ENCODE results near the gene PANK4. TPM values are rescaled to one million over a fixed set of nuclear protein-coding genes. Genes with fewer than 3 reads are reported as not detected.

PANK4 gene
- total and polyA plus RNA-seq, 2 donors (not counting 3 experiments of a cell fraction or from before 2014, with no cell fraction given) = 22.1 to 34.0 TPM

DNA sequence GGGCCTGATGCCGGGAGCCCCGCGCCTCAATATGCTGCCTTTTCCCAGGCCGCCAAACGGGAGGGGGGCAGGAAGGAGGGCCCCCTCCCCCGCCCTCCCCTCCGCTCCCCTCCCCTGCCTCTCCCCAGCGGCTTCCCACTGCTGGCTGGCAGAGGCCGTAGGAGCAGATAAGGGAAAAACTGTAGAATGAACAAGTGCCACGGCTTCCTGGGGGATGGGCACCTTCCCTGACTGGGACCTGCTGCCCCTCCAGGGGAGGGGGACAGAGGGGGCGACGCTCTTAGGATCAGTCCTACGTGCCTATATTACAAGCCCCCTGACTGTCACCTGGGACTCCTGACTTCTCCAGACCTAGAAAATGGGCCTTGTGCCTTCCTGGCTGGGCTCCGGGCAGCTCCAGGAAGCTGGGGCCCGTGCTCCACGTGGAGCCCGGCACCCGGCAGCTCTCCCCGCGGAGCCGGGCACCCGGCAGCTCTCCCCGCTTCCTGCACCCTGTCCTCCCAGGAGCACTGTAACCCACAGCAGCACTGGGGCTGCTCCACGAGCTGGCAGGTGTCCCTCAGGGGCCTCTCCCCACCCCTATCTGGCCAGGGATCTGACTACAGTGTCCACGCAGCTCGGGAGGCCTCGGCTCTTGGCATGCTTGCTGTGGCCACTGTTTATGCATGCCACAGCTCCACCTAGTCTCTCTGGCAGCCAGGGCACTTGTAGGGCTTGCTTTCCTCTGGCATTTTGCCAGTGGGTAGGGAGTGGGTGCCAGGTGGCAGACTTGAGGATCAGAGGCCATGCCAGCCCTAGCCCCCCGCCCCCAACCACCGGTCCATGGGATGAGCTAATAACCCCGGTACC is 4.3 kb upstream of the PANK4 start:
- H3K27ac ChIP-seq (ENCODE audit: insufficient read depth, low read depth, low read length) = no peak overlapping the region
- TF ChIP-seq FOS (IDR thresholded peaks at IDR 0.05; ENCODE audit: borderline replicate concordance, insufficient read depth, low read length) = no peak
- no peak for TF ChIP-seq GATA2 (IDR thresholded peaks at IDR 0.05; ENCODE audit: insufficient read depth, insufficient read length, low read depth, low read length)
- TF ChIP-seq, protein P1, sequence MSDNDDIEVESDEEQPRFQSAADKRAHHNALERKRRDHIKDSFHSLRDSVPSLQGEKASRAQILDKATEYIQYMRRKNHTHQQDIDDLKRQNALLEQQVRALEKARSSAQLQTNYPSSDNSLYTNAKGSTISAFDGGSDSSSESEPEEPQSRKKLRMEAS (IDR thresholded peaks at IDR 0.05; ENCODE audit: insufficient read depth, insufficient read length) = no peak
- TF ChIP-seq EZH2 (IDR thresholded peaks at IDR 0.05; ENCODE audit: borderline replicate concordance, low read depth, low read length, severe bottlenecking) = no peak
- no peak for TF ChIP-seq JUN (IDR thresholded peaks at IDR 0.05; ENCODE audit: borderline replicate concordance, insufficient read depth, insufficient read length, low read depth)
- no peak for TF ChIP-seq MYC (IDR thresholded peaks at IDR 0.05; ENCODE audit: low read depth, low read length)
- TF ChIP-seq, protein P2, sequence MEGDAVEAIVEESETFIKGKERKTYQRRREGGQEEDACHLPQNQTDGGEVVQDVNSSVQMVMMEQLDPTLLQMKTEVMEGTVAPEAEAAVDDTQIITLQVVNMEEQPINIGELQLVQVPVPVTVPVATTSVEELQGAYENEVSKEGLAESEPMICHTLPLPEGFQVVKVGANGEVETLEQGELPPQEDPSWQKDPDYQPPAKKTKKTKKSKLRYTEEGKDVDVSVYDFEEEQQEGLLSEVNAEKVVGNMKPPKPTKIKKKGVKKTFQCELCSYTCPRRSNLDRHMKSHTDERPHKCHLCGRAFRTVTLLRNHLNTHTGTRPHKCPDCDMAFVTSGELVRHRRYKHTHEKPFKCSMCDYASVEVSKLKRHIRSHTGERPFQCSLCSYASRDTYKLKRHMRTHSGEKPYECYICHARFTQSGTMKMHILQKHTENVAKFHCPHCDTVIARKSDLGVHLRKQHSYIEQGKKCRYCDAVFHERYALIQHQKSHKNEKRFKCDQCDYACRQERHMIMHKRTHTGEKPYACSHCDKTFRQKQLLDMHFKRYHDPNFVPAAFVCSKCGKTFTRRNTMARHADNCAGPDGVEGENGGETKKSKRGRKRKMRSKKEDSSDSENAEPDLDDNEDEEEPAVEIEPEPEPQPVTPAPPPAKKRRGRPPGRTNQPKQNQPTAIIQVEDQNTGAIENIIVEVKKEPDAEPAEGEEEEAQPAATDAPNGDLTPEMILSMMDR (IDR thresholded peaks at IDR 0.05; ENCODE audit: extremely low read depth in 1 of 2, insufficient read depth in 1 of 2, low read depth in 1 of 2, low read length in 2 of 2) = no peak
- TF ChIP-seq POLR2AphosphoS5 (IDR thresholded peaks at IDR 0.05; ENCODE audit: insufficient read depth, low read depth, low read length) = no peak
- TF ChIP-seq POLR2A (IDR thresholded peaks at IDR 0.05; ENCODE audit: low read depth, low read length) = no peak
- peaks cover 3% of the 10 kb centered on the region for H3K4me1 ChIP-seq (ENCODE audit: control insufficient read depth, extremely low read depth, insufficient read depth, low read length)
- no peak overlapping the region for H3K9ac ChIP-seq (replicated peaks; ENCODE audit: extremely low read depth, insufficient read depth, low read length)
- H2AFZ ChIP-seq (ENCODE audit: low read depth, low read length) = no peak overlapping the region
- CTCF ChIA-PET = interaction anchor here (0.6 to 1.7 kb wide), 3 partner anchors 10 to 1207 kb away, joined by 3 read pairs; no protein-coding TSS in a partner anchor
- dilution Hi-C loops (cut with MboI; ENCODE audit: extremely low pct_ligation_motif_present, low sequenced_read_pairs) = no loop called here
- intact Hi-C loops (cut with micrococcal nuclease) = no loop called here
- BruUV-seq (replicated peaks) = no TSS peak
- H3K4me3 ChIP-seq (replicated peaks in 1 of 3; ENCODE audit: insufficient read depth in 1 of 3, low read depth in 1 of 3, low read length in 3 of 3) = no peak overlapping the region
- H3K27me3 ChIP-seq (ENCODE audit: control insufficient read depth in 2 of 2, insufficient read depth in 2 of 2, low read length in 2 of 2) = peaks cover 16 to 17% of the 10 kb centered on the region in 2 experiments
- no peak for DNase-seq (ENCODE audit: low read depth, low spot score)
- FAIRE-seq = no peak
- no peaks in the 10 kb centered on the region for H3K9me3 ChIP-seq (replicated peaks; ENCODE audit: control insufficient read depth, insufficient read depth, low read length)
- no peaks in the 10 kb centered on the region for H4K20me1 ChIP-seq (replicated peaks; ENCODE audit: control insufficient read depth, extremely low read depth, insufficient read depth, low read length)
- POLR2A ChIA-PET = interaction anchor here (0.5 kb wide), 1 partner anchor 1194 kb away, joined by 11 read pairs; no protein-coding TSS in a partner anchor
- peaks cover 2% of the 10 kb centered on the region for H3K79me2 ChIP-seq (ENCODE audit: control insufficient read depth, insufficient read depth, low read length)
- no peaks in the 10 kb centered on the region for H3K36me3 ChIP-seq (ENCODE audit: control insufficient read depth in 2 of 2, extremely low read depth in 1 of 2, insufficient read depth in 2 of 2, low read length in 2 of 2)
- H3K9me1 ChIP-seq (replicated peaks; ENCODE audit: control insufficient read depth, extremely low read depth, insufficient read depth, low read length) = no peaks in the 10 kb centered on the region
- H3K4me2 ChIP-seq (ENCODE audit: insufficient read depth, low read length) = no peak overlapping the region

Data from endothelial cell of umbilical vein (primary cell).